GM23338 (cell line): ENCODE data around the gene ALDH3A2. TPM values are rescaled to one million over a fixed set of nuclear protein-coding genes. Genes with fewer than 3 reads are reported as not detected.

Source experiments
- ATAC-seq: fragments of 200-7000 bp; cut with Tn5 transposase; 3 replicates; pipeline ENCODE4 v1.9.1; 2020
- DNase-seq: peaks from one replicate; pipeline ENCODE4 v3.0.0-alpha.2; 2015; ENCODE audit warnings: low spot score
- H2AFZ ChIP-seq: fragments of 200-600 bp; sonication (generic); 2 replicates; pipeline ENCODE4 v1.8.0; 2016; ENCODE audit warnings: antibody characterized with exemption, mild to moderate bottlenecking, moderate library complexity
- H3F3A ChIP-seq: fragments of 200-600 bp; sonication (generic); replicated peaks from 2 replicates; pipeline ENCODE4 v1.8.0; 2017; ENCODE audit warnings: antibody characterized with exemption, mixed run types, low read depth
- H3K27ac ChIP-seq: fragments of 200-600 bp; sonication (generic); 2 replicates; pipeline ENCODE4 v1.6.1; 2016; ENCODE audit warnings: low read depth
- H3K27me3 ChIP-seq: fragments of 200-600 bp; sonication (generic); 2 replicates; pipeline ENCODE4 v1.8.0; 2016; ENCODE audit warnings: mild to moderate bottlenecking, mixed run types, moderate library complexity; ENCODE audit not compliant: insufficient read depth
- H3K36me3 ChIP-seq: fragments of 200-600 bp; sonication (generic); 2 replicates; pipeline ENCODE4 v1.8.0; 2016; ENCODE audit warnings: mild to moderate bottlenecking; ENCODE audit not compliant: insufficient read depth
- H3K4me1 ChIP-seq: fragments of 200-600 bp; sonication (generic); 2 replicates; pipeline ENCODE4 v1.8.0; 2016; ENCODE audit warnings: mild to moderate bottlenecking, moderate library complexity; ENCODE audit not compliant: insufficient read depth
- H3K4me2 ChIP-seq: fragments of 200-600 bp; sonication (generic); 2 replicates; pipeline ENCODE4 v1.7.1; 2017; ENCODE audit warnings: mixed run types
- H3K4me3 ChIP-seq: fragments of 200-600 bp; sonication (generic); 2 replicates; pipeline ENCODE4 v1.6.1; 2016; ENCODE audit warnings: mixed run types
- H3K79me2 ChIP-seq: fragments of 200-600 bp; sonication (generic); replicated peaks from 2 replicates; pipeline ENCODE4 v1.8.0; 2017; ENCODE audit warnings: mild to moderate bottlenecking; ENCODE audit not compliant: insufficient read depth
- H3K9me2 ChIP-seq: fragments of 200-600 bp; sonication (generic); 2 replicates; pipeline ENCODE4 v1.8.0; 2017; ENCODE audit not compliant: insufficient read depth
- H4K20me1 ChIP-seq: fragments of 200-600 bp; sonication (generic); replicated peaks from 2 replicates; pipeline ENCODE4 v1.8.0; 2017; ENCODE audit warnings: mild to moderate bottlenecking; ENCODE audit not compliant: insufficient read depth
- H3K27ac Mint-ChIP-seq: 2 replicates; pipeline ENCODE4 v1.8.0; 2020; ENCODE audit warnings: inconsistent platforms, mild to moderate bottlenecking, moderate library complexity, mixed read lengths
- H3K27me3 Mint-ChIP-seq: 3 replicates; pipeline ENCODE4 v1.8.0; 2022; ENCODE audit warnings: low read depth, mild to moderate bottlenecking, moderate library complexity, mixed read lengths, inconsistent platforms; ENCODE audit not compliant: insufficient read depth, poor library complexity
- H3K36me3 Mint-ChIP-seq: 3 replicates; pipeline ENCODE4 v1.8.0; 2021; ENCODE audit warnings: low read depth, mild to moderate bottlenecking, inconsistent platforms, moderate library complexity, mixed read lengths
- H3K4me1 Mint-ChIP-seq: 3 replicates; pipeline ENCODE4 v1.8.0; 2020; ENCODE audit warnings: mild to moderate bottlenecking, inconsistent platforms, mixed read lengths
- H3K4me3 Mint-ChIP-seq: 3 replicates; pipeline ENCODE4 v1.8.0; 2021; ENCODE audit warnings: moderate library complexity, mild to moderate bottlenecking, inconsistent platforms, mixed read lengths
- H3K9me3 Mint-ChIP-seq: 3 replicates; pipeline ENCODE4 v1.8.0; 2020; ENCODE audit warnings: moderate library complexity, mild to moderate bottlenecking, inconsistent platforms, mixed read lengths
- NANOG ChIP-seq: IDR thresholded peaks from 2 replicates; pipeline ENCODE4 v1.6.1; 2016; ENCODE audit warnings: antibody characterized with exemption, borderline replicate concordance
- POLR2AphosphoS5 ChIP-seq: IDR thresholded peaks from 2 replicates; pipeline ENCODE4 v1.6.1; 2016; ENCODE audit warnings: antibody characterized with exemption, low read depth
- ZNF114 ChIP-seq: fragments of 250-450 bp; sonication (Bioruptor Pico); IDR thresholded peaks from 2 replicates; pipeline ENCODE4 v1.5.0; 2020; ENCODE audit warnings: mild to moderate bottlenecking, moderate library complexity
- ZNF331 ChIP-seq: fragments of 250-450 bp; sonication (Bioruptor Pico); IDR thresholded peaks from 2 replicates; pipeline ENCODE4 v1.5.0; 2020; ENCODE audit warnings: low read depth, mild to moderate bottlenecking, moderate library complexity
- polyA plus RNA-seq: library from polyadenylated mRNA; unstranded; fragments of >200 nt; fragmentation: Nextera tagmentation; extraction: Ambion mirVana; gene quantifications from 2 replicates; pipeline ENCODE4 v1.2.1, GENCODE V29; 2016
- total RNA-seq: library from RNA; depleted of rRNA; stranded (reverse); fragments of >200 nt; shearing (Covaris generic); gene quantifications from 2 replicates; pipeline ENCODE4 v1.2.3, GENCODE V29; 2014
- TF ChIP-seq, protein P1 (sequence below): fragments of 250-450 bp; sonication (Bioruptor Pico); IDR thresholded peaks from 2 replicates; pipeline ENCODE4 v1.5.0; 2020; ENCODE audit warnings: mild to moderate bottlenecking, moderate library complexity
- TF ChIP-seq, protein P2 (sequence below): IDR thresholded peaks from one replicate; pipeline ENCODE4 v1.6.1; 2018; ENCODE audit warnings: antibody characterized with exemption; ENCODE audit not compliant: unreplicated experiment

ALDH3A2 gene
- total and polyA plus RNA-seq, 2 experiments from 2014 or later, result 31.3 to 159 TPM

- TF ChIP-seq, protein P1, sequence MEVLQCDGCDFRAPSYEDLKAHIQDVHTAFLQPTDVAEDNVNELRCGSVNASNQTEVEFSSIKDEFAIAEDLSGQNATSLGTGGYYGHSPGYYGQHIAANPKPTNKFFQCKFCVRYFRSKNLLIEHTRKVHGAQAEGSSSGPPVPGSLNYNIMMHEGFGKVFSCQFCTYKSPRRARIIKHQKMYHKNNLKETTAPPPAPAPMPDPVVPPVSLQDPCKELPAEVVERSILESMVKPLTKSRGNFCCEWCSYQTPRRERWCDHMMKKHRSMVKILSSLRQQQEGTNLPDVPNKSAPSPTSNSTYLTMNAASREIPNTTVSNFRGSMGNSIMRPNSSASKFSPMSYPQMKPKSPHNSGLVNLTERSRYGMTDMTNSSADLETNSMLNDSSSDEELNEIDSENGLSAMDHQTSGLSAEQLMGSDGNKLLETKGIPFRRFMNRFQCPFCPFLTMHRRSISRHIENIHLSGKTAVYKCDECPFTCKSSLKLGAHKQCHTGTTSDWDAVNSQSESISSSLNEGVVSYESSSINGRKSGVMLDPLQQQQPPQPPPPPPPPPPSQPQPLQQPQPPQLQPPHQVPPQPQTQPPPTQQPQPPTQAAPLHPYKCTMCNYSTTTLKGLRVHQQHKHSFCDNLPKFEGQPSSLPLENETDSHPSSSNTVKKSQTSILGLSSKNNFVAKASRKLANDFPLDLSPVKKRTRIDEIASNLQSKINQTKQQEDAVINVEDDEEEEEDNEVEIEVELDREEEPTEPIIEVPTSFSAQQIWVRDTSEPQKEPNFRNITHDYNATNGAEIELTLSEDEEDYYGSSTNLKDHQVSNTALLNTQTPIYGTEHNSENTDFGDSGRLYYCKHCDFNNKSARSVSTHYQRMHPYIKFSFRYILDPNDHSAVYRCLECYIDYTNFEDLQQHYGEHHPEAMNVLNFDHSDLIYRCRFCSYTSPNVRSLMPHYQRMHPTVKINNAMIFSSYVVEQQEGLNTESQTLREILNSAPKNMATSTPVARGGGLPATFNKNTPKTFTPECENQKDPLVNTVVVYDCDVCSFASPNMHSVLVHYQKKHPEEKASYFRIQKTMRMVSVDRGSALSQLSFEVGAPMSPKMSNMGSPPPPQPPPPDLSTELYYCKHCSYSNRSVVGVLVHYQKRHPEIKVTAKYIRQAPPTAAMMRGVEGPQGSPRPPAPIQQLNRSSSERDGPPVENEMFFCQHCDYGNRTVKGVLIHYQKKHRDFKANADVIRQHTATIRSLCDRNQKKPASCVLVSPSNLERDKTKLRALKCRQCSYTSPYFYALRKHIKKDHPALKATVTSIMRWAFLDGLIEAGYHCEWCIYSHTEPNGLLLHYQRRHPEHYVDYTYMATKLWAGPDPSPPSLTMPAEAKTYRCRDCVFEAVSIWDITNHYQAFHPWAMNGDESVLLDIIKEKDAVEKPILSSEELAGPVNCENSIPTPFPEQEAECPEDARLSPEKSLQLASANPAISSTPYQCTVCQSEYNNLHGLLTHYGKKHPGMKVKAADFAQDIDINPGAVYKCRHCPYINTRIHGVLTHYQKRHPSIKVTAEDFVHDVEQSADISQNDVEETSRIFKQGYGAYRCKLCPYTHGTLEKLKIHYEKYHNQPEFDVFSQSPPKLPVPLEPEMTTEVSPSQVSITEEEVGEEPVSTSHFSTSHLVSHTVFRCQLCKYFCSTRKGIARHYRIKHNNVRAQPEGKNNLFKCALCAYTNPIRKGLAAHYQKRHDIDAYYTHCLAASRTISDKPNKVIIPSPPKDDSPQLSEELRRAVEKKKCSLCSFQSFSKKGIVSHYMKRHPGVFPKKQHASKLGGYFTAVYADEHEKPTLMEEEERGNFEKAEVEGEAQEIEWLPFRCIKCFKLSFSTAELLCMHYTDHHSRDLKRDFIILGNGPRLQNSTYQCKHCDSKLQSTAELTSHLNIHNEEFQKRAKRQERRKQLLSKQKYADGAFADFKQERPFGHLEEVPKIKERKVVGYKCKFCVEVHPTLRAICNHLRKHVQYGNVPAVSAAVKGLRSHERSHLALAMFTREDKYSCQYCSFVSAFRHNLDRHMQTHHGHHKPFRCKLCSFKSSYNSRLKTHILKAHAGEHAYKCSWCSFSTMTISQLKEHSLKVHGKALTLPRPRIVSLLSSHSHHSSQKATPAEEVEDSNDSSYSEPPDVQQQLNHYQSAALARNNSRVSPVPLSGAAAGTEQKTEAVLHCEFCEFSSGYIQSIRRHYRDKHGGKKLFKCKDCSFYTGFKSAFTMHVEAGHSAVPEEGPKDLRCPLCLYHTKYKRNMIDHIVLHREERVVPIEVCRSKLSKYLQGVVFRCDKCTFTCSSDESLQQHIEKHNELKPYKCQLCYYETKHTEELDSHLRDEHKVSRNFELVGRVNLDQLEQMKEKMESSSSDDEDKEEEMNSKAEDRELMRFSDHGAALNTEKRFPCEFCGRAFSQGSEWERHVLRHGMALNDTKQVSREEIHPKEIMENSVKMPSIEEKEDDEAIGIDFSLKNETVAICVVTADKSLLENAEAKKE, result no peak
- TF ChIP-seq NANOG (no peak), ZNF114 (no peak), ZNF331 (CRISPR knock-in tag) (no peak)
- TF ChIP-seq, protein P2, sequence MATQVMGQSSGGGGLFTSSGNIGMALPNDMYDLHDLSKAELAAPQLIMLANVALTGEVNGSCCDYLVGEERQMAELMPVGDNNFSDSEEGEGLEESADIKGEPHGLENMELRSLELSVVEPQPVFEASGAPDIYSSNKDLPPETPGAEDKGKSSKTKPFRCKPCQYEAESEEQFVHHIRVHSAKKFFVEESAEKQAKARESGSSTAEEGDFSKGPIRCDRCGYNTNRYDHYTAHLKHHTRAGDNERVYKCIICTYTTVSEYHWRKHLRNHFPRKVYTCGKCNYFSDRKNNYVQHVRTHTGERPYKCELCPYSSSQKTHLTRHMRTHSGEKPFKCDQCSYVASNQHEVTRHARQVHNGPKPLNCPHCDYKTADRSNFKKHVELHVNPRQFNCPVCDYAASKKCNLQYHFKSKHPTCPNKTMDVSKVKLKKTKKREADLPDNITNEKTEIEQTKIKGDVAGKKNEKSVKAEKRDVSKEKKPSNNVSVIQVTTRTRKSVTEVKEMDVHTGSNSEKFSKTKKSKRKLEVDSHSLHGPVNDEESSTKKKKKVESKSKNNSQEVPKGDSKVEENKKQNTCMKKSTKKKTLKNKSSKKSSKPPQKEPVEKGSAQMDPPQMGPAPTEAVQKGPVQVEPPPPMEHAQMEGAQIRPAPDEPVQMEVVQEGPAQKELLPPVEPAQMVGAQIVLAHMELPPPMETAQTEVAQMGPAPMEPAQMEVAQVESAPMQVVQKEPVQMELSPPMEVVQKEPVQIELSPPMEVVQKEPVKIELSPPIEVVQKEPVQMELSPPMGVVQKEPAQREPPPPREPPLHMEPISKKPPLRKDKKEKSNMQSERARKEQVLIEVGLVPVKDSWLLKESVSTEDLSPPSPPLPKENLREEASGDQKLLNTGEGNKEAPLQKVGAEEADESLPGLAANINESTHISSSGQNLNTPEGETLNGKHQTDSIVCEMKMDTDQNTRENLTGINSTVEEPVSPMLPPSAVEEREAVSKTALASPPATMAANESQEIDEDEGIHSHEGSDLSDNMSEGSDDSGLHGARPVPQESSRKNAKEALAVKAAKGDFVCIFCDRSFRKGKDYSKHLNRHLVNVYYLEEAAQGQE, result no peak
These were observed 28.3 kb downstream of the ALDH3A2 start (continued) for GRCh38 chr17:19676896-19677295.

DNA sequence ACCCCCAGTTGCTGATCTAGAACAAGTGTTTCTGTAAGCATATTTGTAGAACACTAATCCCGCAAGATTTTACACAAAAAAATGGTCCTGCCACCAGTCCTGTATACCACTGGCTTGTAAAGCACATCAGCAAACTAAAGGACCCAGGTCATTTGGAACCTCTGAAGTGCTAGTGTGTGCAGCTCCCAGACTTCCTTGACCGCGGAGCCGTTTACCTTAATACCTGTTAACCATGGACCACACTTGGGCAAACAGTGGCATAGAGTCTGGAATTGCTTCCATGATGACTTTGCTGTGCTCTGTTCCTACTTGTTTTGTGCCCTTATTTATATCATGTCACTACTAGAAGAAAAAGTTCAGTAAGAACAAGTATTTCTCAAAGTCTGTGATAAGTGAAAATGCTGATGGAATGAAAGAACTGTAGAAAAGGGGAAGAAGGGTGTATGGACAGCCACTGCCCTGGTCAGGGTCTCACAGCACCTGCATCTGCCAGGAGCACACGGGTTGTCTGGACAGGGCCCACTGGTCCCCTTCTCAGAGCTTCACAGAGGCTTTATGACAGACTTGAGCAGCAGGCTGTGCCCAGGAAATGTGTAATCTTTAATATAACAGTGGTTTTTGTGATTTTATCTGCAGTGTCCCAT is 29.3 kb downstream of the ALDH3A2 start:
- Histone ChIP-seq H3K4me2 (no peak overlapping the region), H4K20me1 (no peaks in the 10 kb centered on the region; the same call in 1 of the 2 replicates), H3K4me1 (no peaks in the 10 kb centered on the region), H3K9me2 (no peaks in the 10 kb centered on the region), H3K79me2 (no peaks in the 10 kb centered on the region), H3K27me3 (no peaks in the 10 kb centered on the region), H3K36me3 (peaks cover 27% of the 10 kb centered on the region), H3K4me3 (no peak overlapping the region), H2AFZ (no peak overlapping the region), H3K27ac (no peak overlapping the region), H3F3A (no peaks in the 10 kb centered on the region)
- Mint-ChIP-seq H3K9me3 (peaks cover 58% of the 10 kb centered on the region), H3K4me1 (no peaks in the 10 kb centered on the region), H3K27me3 (peaks cover 7% of the 10 kb centered on the region), H3K27ac (no peak overlapping the region), H3K36me3 (peaks cover 89% of the 10 kb centered on the region), H3K4me3 (no peak overlapping the region)
- ATAC-seq (no peak), DNase-seq (peak; percentile 10)
- TF ChIP-seq POLR2AphosphoS5, result no peak
- no peak for TF ChIP-seq NANOG
